H9 (cell line): Measurements from ENCODE around the gene H2BK1. TPM values are rescaled to one million over a fixed set of nuclear protein-coding genes. Genes with fewer than 3 reads are reported as not detected.

Source experiments
- DNase-seq: peaks from one replicate; pipeline ENCODE4 v3.0.0-alpha.2; 2017
- H2AFZ ChIP-seq: one replicate; pipeline ENCODE4 v1.6.1; 2013; ENCODE audit warnings: mild to moderate bottlenecking, low read length, control low read depth, moderate library complexity
- H2AK5ac ChIP-seq: 2 replicates; pipeline ENCODE4 v1.6.1; 2013; ENCODE audit warnings: low read length, control low read depth, mixed read lengths; ENCODE audit not compliant: insufficient read length
- H2BK120ac ChIP-seq: one replicate; pipeline ENCODE4 v1.6.1; 2013; ENCODE audit warnings: low read depth, mild to moderate bottlenecking, low read length, control low read depth, inconsistent platforms; ENCODE audit not compliant: poor library complexity, severe bottlenecking
- H2BK12ac ChIP-seq: 2 replicates; pipeline ENCODE4 v1.6.1; 2013; ENCODE audit warnings: low read length, control low read depth, mixed read lengths, low read depth; ENCODE audit not compliant: insufficient read length
- H2BK15ac ChIP-seq: 2 replicates; pipeline ENCODE4 v1.6.1; 2013; ENCODE audit warnings: low read depth, low read length, control low read depth
- H2BK20ac ChIP-seq: one replicate; pipeline ENCODE4 v1.6.1; 2013; ENCODE audit warnings: low read depth, mild to moderate bottlenecking, low read length, control low read depth, inconsistent platforms; ENCODE audit not compliant: poor library complexity, severe bottlenecking
- H2BK5ac ChIP-seq: 2 replicates; pipeline ENCODE4 v1.6.1; 2013; ENCODE audit warnings: low read length, control low read depth, mixed read lengths; ENCODE audit not compliant: insufficient read length
- H3K14ac ChIP-seq: 2 replicates; pipeline ENCODE4 v1.6.1; 2013; ENCODE audit warnings: low read length, control low read depth; ENCODE audit not compliant: insufficient read depth
- H3K18ac ChIP-seq: 2 replicates; pipeline ENCODE4 v1.6.1; 2013; ENCODE audit warnings: low read depth, mild to moderate bottlenecking, mixed read lengths, low read length, control low read depth; ENCODE audit not compliant: insufficient read length
- H3K23ac ChIP-seq: 2 replicates; pipeline ENCODE4 v1.6.1; 2013; ENCODE audit warnings: low read length, control low read depth, mixed read lengths, low read depth; ENCODE audit not compliant: insufficient read length
- H3K23me2 ChIP-seq: 2 replicates; pipeline ENCODE4 v1.6.1; 2013; ENCODE audit warnings: low read depth, mild to moderate bottlenecking, mixed read lengths, low read length, control low read depth; ENCODE audit not compliant: insufficient read length, poor library complexity, severe bottlenecking
- H3K27ac ChIP-seq: 2 replicates; pipeline ENCODE4 v1.5.1; 2013; ENCODE audit warnings: low read length, control low read depth, mixed read lengths, low read depth; ENCODE audit not compliant: insufficient read length
- H3K27me3 ChIP-seq: 2 replicates; pipeline ENCODE4 v1.6.1; 2013; ENCODE audit warnings: low read length, control low read depth, inconsistent platforms; ENCODE audit not compliant: insufficient read depth
- H3K4ac ChIP-seq: 2 replicates; pipeline ENCODE4 v1.6.1; 2013; ENCODE audit warnings: low read depth, mild to moderate bottlenecking, control low read depth, inconsistent platforms, low read length, moderate library complexity
- H3K4me1 ChIP-seq: 2 replicates; pipeline ENCODE4 v1.6.1; 2013; ENCODE audit warnings: low read length, control low read depth, inconsistent platforms; ENCODE audit not compliant: insufficient read depth
- H3K4me2 ChIP-seq: 2 replicates; pipeline ENCODE4 v1.6.1; 2013; ENCODE audit warnings: low read length, control low read depth, mixed read lengths; ENCODE audit not compliant: insufficient read length, insufficient read depth
- H3K56ac ChIP-seq: 2 replicates; pipeline ENCODE4 v1.6.1; 2013; ENCODE audit warnings: low read depth, mild to moderate bottlenecking, mixed read lengths, low read length, control low read depth; ENCODE audit not compliant: insufficient read length
- H3K79me1 ChIP-seq: 2 replicates; pipeline ENCODE4 v1.6.1; 2013; ENCODE audit warnings: low read depth, mild to moderate bottlenecking, moderate library complexity, low read length, control low read depth, inconsistent platforms; ENCODE audit not compliant: insufficient read depth, poor library complexity, severe bottlenecking
- H3K79me2 ChIP-seq: 2 replicates; pipeline ENCODE4 v1.6.1; 2013; ENCODE audit warnings: low read length, control low read depth, inconsistent platforms; ENCODE audit not compliant: insufficient read depth
- H3K9ac ChIP-seq: 2 replicates; pipeline ENCODE4 v1.6.1; 2013; ENCODE audit warnings: low read length, control low read depth, mixed read lengths; ENCODE audit not compliant: insufficient read length; ENCODE audit errors: extremely low read depth
- H3K9me3 ChIP-seq: one replicate; pipeline ENCODE4 v1.6.1; 2013; ENCODE audit warnings: low read depth, low read length, inconsistent platforms; ENCODE audit not compliant: control insufficient read depth
- H3T11ph ChIP-seq: one replicate; pipeline ENCODE4 v1.6.1; 2013; ENCODE audit warnings: mild to moderate bottlenecking, low read length, control low read depth, inconsistent platforms
- H4K20me1 ChIP-seq: one replicate; pipeline ENCODE4 v1.6.1; 2013; ENCODE audit not compliant: control insufficient read depth, insufficient read length, insufficient read depth
- H4K5ac ChIP-seq: 2 replicates; pipeline ENCODE4 v1.6.1; 2013; ENCODE audit warnings: low read depth, mild to moderate bottlenecking, mixed read lengths, low read length, control low read depth; ENCODE audit not compliant: insufficient read length
- H4K8ac ChIP-seq: replicated peaks from 2 replicates; pipeline ENCODE4 v1.6.1; 2013; ENCODE audit warnings: low read length, control low read depth, mixed read lengths, low read depth; ENCODE audit not compliant: insufficient read length
- H4K91ac ChIP-seq: 2 replicates; pipeline ENCODE4 v1.6.1; 2013; ENCODE audit warnings: low read depth, mild to moderate bottlenecking, moderate library complexity, mixed read lengths, low read length, control low read depth; ENCODE audit not compliant: insufficient read length
- H3K27ac Mint-ChIP-seq, 3 experiments: 2 replicates in 2 of 3; 3 replicates in 1 of 3; pipeline ENCODE4 v1.8.0; 2020 to 2021; ENCODE audit warnings: mixed read lengths in 3 of 3, mild to moderate bottlenecking in 1 of 3, moderate library complexity in 1 of 3
- H3K27me3 Mint-ChIP-seq: 2 replicates; pipeline ENCODE4 v1.8.0; 2021; ENCODE audit warnings: low read depth, mild to moderate bottlenecking, moderate library complexity, mixed read lengths
- H3K36me3 Mint-ChIP-seq, 3 experiments: 2 replicates in 2 of 3; 3 replicates in 1 of 3; pipeline ENCODE4 v1.8.0; 2020 to 2021; ENCODE audit warnings: low read depth in 3 of 3, mixed read lengths in 3 of 3; ENCODE audit not compliant: insufficient read depth in 1 of 3
- H3K4me1 Mint-ChIP-seq, 2 experiments: 2 replicates each; pipeline ENCODE4 v1.8.0; 2020; ENCODE audit warnings: mixed read lengths in 2 of 2
- H3K4me3 Mint-ChIP-seq, 2 experiments: 2 replicates in 1 of 2; 3 replicates in 1 of 2; pipeline ENCODE4 v1.8.0; 2020 to 2021; ENCODE audit warnings: mild to moderate bottlenecking in 2 of 2, mixed read lengths in 2 of 2, moderate library complexity in 1 of 2
- H3K9me3 Mint-ChIP-seq, 2 experiments: 2 replicates in 1 of 2; 3 replicates in 1 of 2; pipeline ENCODE4 v1.8.0; 2020; ENCODE audit warnings: mild to moderate bottlenecking in 2 of 2, mixed read lengths in 2 of 2, moderate library complexity in 1 of 2
- CTCF ChIP-seq: fragments of 200-600 bp; sonication (generic); conservative IDR thresholded peaks from 3 replicates; pipeline ENCODE4 v1.8.0; 2021; ENCODE audit warnings: antibody characterized with exemption, mild to moderate bottlenecking
- WGBS: extraction: QIAGEN DNeasy Blood & Tissue Kit; methylation state at CpG from one replicate; pipeline ENCODE4 v1.1.7; 2013; ENCODE audit warnings: missing lambda C conversion rate, low lambda C conversion rate, mixed read lengths; ENCODE audit not compliant: insufficient read length; ENCODE audit errors: extremely low coverage; 5-methylcytosine and 5-hydroxymethylcytosine counted together
- total RNA-seq: library from RNA; stranded (reverse); gene quantifications from 2 replicates; pipeline ENCODE4 v1.2.1, GENCODE V29; 2021

H2BK1 gene
- total RNA-seq, 1 experiment from 2014 or later: not detected

DNA sequence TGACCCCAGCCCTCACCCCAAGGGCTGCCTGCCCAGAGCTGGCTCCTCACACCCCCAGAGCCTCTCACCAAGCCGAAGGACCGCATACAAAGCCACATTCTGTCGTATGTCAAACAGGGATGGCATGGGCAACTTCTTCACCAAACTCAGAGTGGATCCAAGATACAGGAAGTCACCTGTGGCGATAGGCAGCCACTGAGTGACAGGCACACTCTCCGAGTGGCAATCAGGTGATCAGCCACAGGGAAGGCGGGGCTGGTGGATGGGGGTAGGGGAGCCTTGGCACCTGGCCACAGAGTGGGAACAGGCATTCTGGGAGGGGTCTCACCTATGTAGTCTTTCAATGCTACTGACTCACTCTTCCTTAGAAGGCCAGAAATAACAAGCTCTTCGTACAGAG is 16.1 kb downstream of the H2BK1 start:
- Histone ChIP-seq H3K14ac (no peak overlapping the region), H2BK20ac (no peak overlapping the region), H3K4me2 (no peak overlapping the region), H2BK120ac (no peak overlapping the region), H3K56ac (no peak overlapping the region), H3K79me2 (no peaks in the 10 kb centered on the region), H2BK5ac (no peak overlapping the region), H3K18ac (no peak overlapping the region), H2AFZ (no peak overlapping the region), H2BK12ac (no peak overlapping the region), H4K91ac (no peak overlapping the region), H3K9ac (no peak overlapping the region), H3T11ph (no peak overlapping the region), H3K23me2 (no peaks in the 10 kb centered on the region), H3K4ac (no peak overlapping the region), H3K79me1 (no peaks in the 10 kb centered on the region), H3K4me1 (no peaks in the 10 kb centered on the region; the same call in 1 of the 2 replicates), H3K9me3 (no peaks in the 10 kb centered on the region), H3K27ac (no peak overlapping the region), H2BK15ac (no peak overlapping the region), H2AK5ac (no peak overlapping the region), H4K20me1 (no peaks in the 10 kb centered on the region), H4K8ac (no peak overlapping the region), H4K5ac (no peak overlapping the region), H3K23ac (no peak overlapping the region), H3K27me3 (no peaks in the 10 kb centered on the region; the same call in 1 of the 2 replicates)
- Mint-ChIP-seq H3K4me1 (peaks cover 0 to under 1% of the 10 kb centered on the region in 2 experiments; a peak in 2 of 4 replicates), H3K36me3 (no peaks in the 10 kb centered on the region), H3K4me3 (no peak overlapping the region), H3K27me3 (peaks cover 26% of the 10 kb centered on the region), H3K27ac (no peak overlapping the region; a peak in 1 of 7 replicates), H3K9me3 (no peaks in the 10 kb centered on the region)
- no peak for TF ChIP-seq CTCF
- no CpG with 5 or more reads among the region's 7 CpGs for WGBS
- DNase-seq: no peak
